GM19043 (cell line): ENCODE measurements around the gene DDX54.
"Not testable (repeated sequence)": the region's sequence is repeated elsewhere in the genome, so short reads cannot be mapped to it uniquely, and the experiment has no call there.

Source experiments
- ATAC-seq: cut with Tn5 transposase; IDR thresholded peaks from one replicate; pipeline ENCODE4 v1.9.1; 2021; ENCODE audit warnings: low read depth; ENCODE audit not compliant: unreplicated experiment

Gene DDX54

DNA sequence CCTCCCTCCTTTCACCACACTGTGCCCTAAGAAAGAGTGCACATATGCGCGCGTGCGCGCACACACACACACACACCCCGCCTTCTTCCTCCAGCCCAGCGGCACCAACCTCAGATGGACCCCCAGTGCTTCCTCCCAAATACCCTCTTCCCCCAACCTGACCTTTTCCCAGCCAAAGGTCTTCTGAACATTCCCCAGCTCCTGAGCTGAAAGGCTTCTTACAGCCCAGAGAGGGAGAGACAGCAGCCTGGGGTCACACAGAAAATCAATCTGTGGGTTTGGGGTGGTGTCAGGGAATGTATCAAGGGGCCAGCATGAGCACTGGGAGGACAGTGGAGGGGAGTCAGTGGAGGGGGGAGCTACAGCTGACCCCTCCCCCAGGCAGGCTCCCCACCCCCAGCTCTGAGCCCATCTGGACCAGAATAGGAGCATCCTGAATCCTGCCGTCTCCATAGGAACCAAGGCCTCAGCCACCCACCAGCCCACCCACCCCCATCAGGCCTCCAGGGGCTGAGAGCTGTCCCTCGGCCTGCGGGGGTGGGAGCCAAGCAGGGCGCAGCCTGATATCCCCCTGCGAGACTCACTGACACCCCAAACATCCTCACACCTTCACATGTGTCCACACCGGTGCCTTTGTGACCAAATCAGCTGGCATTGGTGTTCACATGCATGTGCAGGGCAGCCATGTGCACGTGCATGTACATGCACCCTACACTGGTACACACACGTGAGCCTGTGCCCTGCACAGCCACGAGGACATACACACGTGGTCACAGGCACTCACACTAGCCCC is 55.4 kb downstream of the DDX54 start:
- ATAC-seq: no peak

DNA sequence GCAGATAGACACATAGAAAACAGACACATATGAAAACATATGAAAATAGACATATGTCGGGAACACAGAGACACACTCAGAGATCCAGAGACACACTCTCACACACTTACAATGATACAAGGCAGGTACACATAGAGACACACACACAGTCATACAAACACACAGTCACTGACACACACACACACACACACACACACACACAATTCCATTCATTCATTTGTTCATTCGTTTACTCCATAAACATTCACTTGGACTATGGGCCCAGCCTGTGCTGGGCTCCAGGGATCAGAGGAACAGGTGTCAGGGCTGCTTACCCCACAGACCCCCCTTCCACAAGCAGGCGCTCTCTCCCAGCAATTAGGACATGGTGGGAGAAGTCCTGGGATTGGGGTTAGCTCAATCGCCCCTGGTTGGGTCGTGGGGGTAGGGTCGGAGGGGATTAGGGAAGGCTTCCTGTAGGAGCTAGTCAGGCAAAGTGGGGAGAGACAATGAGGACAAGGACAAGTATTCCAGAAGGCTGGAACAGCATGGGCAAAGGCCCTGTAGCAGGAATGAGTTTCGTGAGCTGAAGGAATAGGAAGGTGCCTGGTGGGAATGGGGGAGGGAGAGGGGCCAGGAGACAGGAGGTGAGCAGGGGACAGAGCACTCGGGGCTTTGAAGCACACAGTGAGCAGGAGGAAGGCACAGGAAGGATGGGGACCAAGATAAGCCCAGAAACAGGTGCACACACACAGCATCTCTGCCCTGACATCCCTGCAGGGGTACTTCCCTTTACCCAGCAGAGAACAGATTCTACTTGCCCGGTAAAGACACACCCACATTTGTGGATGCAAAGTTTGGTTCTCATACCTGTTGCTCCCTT is 56.2 kb downstream of the DDX54 start:
- no peak for ATAC-seq

DNA sequence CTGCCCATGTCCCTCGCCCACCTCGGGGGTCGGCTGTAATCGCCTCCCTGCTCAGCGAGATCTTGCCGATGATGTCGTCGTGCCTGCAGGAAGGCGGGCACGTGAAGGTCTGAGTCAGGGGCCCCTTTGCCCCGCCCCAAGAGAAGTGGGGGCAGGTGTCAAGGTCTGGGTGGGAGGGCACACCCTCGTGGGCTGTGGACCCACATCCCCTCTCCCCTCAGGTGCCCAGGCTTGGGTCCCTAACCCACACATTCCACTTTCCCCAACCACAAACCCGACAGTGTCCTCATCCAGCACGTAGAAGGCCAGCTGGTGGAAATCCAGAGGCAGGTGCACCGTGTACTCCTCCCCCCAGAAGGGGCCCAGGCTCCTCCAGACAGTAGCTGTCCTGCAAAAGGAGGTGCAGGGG is 57.5 kb downstream of the DDX54 start:
- ATAC-seq: no peak

DNA sequence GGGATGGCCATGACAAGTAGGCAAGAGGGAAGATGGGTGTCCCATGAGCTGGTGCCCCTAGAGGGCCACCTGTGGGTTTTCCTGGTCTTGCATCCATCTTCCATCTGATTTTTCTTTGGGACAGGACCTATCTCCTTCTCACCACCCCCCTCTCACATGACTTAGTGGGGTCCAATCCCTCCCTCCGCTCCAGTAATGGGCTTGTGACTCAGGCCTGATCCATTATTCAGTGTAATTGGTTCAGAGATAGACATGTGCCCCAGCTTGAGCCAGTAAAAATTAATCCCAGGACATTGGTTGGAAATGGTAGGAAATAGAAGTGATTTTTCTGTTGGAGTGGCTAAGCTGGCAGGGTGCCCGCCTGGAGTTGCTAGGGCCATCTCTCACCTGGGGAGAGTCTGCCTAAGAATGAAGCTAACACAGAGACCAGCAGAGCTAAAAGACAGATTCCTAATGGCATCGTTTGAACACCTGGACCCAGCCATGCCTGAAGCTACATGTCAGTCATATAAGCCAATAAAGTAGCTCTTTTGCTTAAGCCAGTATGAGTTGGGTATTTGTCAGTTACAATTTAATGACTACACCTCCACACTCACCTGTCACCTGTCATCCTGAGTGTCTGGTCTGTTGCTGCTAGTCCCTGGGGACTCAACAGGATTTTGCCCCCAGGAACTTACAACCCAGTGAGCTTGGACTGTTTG is 64.5 kb downstream of the DDX54 start:
- ATAC-seq: no peak

DNA sequence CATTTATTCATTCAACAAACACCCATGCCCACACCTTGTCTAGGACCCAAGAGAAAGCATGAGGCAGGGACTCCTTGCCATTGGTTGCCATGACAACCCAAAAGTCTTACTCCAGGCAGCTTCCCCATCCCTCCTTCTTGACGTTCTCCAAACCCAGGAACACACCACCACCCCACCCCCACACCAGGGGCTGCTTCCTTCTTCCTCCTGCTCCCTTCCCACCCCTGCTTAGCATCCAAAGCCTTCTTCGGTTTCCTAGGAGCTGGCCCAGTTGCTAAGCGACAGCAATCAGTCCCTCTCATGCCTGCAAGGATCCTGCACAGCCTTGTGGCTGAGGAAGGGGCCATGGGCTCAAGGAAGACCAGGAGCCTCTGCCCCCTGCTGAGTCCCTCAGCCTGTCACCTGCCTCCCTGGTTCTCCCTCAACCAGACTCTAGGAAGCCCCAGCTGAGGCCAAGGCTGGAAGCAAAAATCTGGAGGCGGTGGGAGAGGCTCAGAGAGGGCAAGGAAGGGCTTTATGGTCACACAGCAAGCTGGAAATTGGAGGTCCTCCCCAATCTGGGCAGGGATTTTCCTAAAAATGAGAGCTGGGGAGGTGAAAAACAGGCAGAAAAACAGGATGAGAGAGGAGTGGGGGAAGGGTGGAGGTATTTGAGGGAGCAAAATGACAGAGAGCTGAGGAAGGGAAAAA is 65.2 kb downstream of the DDX54 start:
- ATAC-seq: no peak

DNA sequence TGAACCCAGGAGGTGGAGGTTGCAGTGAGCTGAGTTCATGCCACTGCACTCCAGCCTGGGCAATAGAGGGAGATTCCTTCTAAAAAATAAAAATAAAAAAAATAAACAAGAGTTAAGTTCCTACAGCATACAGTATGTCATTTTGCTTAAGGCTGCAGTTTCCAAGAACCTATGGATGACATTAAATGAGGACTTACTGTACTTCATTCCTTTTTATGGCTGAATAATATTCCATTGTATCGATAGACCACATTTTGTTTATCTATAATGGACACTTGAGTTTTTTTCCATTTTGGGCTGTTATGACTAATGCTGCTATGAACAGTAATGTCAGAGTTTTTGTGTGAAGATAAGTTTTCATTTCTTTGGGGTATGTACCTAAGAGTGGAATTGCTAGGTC is 67.1 kb downstream of the DDX54 start:
- no peak for ATAC-seq

DNA sequence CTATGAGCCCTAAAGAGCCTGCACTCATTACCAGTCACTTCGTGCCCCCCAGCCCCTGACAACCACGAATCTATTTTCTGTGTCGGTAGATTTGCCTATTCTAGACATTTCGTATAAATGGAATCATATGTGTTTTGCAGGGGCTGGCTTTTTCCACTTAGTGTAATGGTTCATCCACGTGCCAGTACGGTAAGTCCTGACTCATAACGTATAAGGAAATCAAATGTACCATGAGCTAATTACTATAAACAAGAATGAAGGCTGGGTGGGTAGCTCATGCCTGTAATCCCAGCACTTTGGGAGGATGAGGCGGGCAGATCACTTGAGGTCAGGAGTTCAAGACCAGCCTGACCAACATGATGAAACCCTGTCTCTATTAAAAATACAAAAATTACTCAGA is 67.6 kb downstream of the DDX54 start:
- not testable (repeated sequence) for ATAC-seq

DNA sequence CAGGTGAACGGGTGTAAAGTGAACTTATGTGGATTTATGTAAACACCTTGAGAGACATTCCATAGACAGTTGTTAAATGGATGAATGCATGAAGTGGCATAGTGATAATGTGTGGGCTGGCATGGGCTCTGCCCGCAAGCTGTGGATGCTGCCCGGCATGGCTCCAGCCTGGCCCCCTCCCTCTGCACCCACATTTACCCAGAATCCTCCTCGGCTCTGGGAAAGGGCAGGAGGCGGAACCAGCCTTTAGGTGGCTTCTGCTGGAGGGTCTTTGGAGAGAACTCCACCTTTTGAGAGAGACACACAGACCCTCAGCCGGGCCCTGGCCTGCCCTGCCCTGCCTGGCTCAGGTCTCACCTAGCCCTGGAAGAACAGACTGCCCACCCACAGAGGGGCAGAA is 68.4 kb downstream of the DDX54 start:
- no peak for ATAC-seq

DNA sequence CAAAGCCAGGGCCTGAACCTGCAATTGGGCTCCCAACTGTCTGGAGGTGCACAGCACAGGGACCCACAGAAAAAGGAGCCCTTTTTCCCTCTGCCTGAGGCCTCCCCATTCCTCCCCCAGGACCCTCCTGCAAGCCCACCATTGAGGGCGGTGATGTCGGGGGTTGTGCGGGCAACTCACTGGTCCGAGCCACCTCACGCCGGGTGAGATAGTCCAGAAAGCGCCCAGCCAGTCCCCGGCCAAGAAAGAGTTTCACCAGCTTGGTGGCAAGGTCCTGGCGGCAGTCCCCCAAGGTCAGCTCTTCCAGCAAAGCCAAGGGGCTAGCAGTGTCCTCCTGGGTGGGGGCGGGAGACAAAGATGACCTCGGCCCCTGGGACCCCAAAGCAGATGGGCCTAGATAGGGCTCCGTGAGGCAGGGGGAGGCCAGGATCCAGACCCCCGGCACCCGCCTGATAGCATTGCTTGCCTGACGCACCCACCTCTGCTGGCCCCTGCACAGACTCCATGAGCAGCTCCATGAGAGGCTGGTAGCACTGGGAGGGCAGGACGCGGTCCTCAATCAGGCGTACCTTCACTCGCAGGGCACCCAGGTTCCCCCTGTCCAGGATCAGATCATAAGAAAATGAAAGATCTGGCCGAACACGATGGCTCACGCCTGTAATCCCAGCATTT is 69.7 kb downstream of the DDX54 start:
- no peak for ATAC-seq

DNA sequence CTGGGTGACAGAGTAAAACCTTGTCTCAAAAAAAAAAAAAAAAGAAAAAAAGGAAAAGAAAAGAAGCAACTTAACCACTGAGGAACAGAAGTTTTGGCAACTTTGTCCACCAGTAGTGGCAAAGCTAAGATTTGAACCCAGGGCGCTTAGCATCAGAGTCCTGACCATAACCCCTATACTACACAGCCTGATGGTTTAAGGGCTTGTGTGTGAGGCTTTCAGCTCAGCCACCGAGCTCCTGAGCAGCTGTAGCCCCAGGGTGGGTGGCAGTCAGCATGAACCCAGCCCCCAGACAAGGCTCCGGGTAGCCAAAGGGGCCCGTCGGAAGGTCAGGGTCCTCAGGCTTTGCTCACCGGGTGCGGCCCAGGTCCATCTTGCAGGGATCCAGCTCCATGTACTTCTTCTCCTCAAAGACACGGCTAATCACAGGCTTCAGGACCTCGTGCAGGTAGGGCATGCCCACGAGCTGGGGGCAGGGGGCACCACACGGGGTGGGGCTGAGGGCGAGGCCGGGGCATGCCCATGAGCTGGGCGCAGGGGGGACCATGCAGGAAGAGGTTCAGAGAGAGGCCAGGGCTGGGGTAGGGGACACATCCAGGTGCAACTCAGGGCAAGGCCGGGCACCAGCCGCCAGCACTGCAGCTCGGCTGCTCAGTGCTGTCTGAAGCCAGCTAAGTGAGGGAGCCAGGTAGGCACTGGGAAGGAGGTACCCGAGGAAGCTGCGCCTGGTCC is 70.7 kb downstream of the DDX54 start:
- no peak for ATAC-seq

DNA sequence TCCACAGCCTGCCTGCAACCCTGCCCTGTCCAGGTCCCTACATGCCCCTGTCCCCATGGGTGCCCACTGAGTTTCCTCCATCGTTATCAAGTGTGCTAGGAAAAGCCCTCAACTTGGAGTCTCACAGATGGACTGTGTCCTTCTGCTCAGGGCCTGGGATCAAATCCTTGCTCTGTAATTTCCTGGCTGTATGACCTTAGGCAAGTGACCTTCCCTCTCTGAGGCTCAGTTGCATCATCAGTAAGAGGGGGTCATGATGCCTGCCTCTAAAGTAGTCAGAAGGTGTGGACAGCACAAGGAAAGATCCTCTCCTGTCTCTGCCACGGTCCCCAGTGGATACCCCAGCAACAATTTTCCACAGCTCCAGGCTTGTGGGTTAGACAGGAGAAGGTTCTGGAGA is 71.9 kb downstream of the DDX54 start:
- ATAC-seq: no peak

DNA sequence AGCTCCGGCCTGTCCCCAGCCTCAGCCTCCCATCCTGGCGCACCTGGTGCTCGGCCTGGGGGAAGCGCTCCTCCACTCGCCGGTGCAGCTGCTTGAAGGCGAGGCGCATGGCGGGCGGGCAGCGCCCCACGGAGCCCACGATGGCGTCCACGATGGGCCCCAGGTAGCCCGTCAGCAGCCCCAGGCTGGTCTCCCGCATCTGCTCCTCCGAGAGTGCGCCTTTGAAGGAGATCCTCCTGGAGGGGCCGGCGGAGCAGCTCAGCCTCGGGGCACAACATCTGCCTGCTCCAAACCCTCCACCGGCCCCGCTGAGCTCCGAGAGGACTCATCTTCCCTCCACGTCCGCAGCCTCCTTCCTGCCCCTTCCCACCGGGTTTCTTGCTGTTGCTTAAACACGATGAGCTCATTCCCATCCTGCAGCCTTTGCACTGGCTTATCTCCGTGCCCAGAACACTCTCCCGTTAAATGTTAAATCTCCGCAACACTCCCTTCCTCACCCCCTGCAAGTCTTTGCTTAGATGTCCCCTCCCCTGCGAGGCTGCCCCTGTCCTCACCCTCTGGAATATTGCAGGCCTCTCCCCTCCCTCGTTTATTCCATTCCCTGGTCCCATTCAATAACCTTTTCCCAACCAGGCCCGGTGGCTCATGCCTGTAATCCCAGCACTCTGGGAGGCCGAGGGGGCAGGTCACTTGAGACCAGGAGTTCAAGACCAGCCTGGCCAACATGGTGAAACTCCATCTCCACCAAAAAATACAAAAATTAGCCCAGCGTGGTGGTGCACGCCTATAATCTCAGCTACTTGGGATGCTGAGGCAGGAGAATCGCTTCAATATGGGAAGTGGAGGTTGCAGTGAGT is 73.0 kb downstream of the DDX54 start:
- no peak for ATAC-seq

DNA sequence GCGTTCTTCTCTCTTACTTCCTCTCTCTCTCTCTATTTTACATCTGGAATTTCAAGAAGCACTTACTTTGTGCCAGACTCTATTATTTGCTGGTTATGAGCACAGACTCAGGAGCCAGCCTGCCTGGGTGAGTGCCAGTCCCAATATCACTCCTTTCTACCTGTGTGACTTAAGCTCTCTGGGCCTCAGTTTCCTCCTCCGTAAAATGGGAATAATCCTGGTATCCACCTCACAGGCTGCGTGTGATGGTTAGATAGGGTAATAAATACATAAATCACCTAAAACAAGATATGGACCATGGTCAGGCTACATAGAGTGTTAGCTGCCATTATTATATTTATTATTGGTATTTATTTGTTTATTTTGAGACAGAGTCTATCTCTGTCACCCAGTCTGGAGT is 74.0 kb downstream of the DDX54 start:
- ATAC-seq: no peak

DNA sequence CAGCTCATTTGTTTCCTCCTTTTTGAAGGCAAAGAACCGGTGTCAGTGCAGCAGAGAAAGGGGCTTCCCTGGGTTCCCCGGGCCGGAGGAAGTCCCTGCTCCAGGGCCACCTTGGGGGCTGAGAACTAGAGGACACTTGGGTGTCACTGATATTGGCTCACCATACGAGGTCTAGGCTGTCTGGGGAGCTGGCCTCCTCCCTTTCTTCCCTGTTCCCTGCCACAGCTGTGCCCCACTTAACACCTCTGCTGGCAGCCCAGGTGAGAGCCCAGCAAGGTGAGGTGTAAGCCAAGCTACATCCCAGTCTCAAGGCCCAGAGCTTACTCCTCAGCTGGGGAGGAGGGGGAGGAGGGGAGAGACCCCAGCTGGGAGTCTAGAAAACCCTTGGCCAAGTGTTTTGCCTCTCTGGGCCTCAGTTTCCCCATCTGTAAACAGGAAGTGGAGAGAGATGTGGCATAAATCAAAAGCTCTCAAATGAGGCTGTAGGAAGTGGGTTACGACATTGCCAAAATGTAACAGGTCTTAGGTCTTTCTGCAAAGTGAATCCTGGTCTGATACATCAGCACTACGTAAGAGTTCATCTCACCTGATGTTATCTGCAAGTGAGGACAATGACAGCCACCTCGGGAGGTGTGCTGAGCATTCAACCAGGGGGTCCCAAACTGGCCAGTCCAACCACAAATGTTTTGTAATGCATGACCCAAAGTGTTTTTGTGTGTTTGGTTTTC is 75.2 kb downstream of the DDX54 start:
- no peak for ATAC-seq

DNA sequence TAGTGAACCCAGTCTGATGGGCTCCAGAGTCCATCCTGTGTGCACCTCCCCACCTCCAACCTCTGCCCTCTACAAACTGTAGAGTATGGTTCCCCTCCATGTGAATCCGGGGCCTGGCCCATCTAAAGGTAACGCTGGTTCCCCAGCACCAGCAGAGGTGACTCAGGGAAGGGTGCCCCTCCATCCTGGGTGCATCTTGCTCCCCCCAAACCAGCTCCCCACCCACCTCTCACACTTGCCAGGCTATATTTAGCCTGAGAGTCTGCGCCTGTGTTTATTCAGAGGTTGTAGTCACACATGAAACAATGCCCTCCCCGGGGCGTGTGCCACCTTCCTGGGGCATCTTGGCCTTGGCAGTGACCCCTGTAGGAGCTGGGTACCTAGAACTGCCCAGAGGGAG is 75.9 kb downstream of the DDX54 start:
- ATAC-seq: no peak

DNA sequence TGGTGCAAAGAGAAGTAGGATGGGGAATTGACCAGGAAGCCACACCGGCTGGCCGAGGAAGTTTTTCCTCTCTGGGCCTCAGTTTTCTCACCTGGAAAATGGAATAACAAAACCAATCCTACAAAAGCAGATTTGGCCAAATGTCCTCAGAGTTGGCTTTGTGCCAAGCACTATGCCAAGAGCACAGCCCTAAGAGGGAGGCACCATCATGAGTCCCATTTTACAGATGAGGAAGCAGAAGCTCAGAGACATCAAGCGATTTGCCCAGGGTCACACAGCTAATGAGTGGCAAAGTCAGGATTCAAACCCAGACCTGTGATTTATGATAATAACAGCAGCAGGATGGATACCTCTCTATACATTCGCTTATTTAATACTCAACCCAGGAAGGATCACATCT is 77.0 kb downstream of the DDX54 start:
- no peak for ATAC-seq
